ENCODE measurements around the gene CXCL16. TPM values are rescaled to one million over a fixed set of nuclear protein-coding genes. Genes with fewer than 3 reads are reported as not detected.

CXCL16 gene
- total and polyA plus RNA-seq, 2 of the 13 experiments (the other 11 are each of a cell fraction or from before 2014, with no cell fraction given), result 9.4 to 101 TPM

DNA sequence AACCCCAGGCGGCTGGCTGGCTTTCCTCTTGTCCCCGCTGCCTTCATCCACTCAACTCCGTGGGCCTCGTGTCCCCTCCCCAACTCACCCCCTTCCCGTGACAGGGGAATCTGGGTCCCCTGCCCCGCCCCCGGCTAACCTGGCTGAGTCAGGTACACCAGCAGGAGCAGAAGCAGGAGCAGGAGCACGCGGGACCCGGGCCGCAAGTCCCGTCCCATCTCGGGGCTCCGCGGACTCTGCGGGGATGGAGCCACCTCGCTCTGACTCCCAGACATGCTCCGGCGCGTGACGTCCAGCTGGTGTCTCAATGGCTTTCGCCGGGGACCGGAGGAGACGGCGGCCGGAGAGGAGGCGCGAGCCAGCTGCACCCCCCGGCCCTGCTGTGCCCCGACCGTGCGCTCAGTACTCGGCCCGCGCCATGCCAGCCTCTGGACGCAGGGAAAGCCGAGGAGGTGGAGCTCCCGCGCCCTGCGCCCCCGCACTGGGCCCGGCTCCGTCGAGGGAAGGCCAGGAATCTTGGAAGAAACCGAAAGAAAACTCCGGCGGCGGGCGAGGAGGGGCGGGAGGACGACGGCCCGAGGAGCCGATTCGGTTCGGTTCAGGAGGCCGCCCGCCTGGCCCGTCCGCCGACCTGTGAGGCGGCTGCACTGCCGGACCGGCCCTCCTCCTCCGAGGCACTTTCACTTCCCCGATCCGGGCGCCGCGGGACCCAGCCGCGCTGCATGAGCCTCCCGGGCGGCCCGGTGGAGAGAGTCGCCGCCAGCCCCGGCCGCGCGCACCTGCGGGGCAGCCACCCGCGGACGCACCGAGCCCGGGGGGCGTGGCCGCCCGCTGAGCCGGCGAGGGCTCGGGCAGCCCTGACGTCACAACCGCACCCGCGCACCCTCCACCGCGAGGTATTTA is at the start of gene CXCL16, which contains the start of gene ZMYND15 (continued):
- TF ChIP-seq, protein P1, sequence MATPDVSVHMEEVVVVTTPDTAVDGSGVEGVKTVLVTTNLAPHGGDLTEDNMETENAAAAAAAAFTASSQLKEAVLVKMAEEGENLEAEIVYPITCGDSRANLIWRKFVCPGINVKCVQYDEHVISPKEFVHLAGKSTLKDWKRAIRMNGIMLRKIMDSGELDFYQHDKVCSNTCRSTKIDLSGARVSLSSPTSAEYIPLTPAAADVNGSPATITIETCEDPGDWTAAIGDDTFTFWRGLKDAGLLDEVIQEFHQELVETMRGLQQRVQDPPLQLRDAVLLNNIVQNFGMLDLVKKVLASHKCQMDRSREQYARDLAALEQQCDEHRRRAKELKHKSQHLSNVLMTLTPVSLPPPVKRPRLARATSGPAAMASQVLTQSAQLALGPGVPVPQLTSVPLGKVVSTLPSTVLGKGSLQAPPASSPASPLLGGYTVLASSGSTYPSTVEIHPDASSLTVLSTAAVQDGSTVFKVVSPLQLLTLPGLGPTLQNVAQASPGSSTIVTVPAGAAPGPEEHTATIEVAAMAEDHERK (CRISPR knock-in tag; IDR thresholded peaks at IDR 0.05; ENCODE audit: low read depth), result no peak
- TF ChIP-seq KLF16 (CRISPR knock-in tag; IDR thresholded peaks at IDR 0.05), result no peak
- TF ChIP-seq ZNF792 (CRISPR knock-in tag; IDR thresholded peaks at IDR 0.05), result no peak
- no peak for TF ChIP-seq SKI (IDR thresholded peaks at IDR 0.05; ENCODE audit: partially characterized antibody)
- no peak for TF ChIP-seq ZNF747 (CRISPR knock-in tag; IDR thresholded peaks at IDR 0.05; ENCODE audit: borderline replicate concordance)
- TF ChIP-seq THAP11 (CRISPR knock-in tag; IDR thresholded peaks at IDR 0.05), result no peak
- TF ChIP-seq, protein P2, sequence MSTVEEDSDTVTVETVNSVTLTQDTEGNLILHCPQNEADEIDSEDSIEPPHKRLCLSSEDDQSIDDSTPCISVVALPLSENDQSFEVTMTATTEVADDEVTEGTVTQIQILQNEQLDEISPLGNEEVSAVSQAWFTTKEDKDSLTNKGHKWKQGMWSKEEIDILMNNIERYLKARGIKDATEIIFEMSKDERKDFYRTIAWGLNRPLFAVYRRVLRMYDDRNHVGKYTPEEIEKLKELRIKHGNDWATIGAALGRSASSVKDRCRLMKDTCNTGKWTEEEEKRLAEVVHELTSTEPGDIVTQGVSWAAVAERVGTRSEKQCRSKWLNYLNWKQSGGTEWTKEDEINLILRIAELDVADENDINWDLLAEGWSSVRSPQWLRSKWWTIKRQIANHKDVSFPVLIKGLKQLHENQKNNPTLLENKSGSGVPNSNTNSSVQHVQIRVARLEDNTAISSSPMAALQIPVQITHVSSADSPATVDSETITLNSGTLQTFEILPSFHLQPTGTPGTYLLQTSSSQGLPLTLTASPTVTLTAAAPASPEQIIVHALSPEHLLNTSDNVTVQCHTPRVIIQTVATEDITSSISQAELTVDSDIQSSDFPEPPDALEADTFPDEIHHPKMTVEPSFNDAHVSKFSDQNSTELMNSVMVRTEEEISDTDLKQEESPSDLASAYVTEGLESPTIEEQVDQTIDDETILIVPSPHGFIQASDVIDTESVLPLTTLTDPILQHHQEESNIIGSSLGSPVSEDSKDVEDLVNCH (CRISPR knock-in tag; IDR thresholded peaks at IDR 0.05), result no peak
- TF ChIP-seq ZNF101 (CRISPR knock-in tag; IDR thresholded peaks at IDR 0.05; ENCODE audit: borderline replicate concordance, low read depth), result no peak
- TF ChIP-seq, protein P3, sequence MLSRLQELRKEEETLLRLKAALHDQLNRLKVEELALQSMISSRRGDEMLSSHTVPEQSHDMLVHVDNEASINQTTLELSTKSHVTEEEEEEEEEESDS (CRISPR knock-in tag; IDR thresholded peaks at IDR 0.05; ENCODE audit: borderline replicate concordance), result no peak
- TF ChIP-seq, protein P4, sequence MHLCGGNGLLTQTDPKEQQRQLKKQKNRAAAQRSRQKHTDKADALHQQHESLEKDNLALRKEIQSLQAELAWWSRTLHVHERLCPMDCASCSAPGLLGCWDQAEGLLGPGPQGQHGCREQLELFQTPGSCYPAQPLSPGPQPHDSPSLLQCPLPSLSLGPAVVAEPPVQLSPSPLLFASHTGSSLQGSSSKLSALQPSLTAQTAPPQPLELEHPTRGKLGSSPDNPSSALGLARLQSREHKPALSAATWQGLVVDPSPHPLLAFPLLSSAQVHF (CRISPR knock-in tag; IDR thresholded peaks at IDR 0.05), result no peak
- TF ChIP-seq MATR3 (CRISPR knock-in tag; IDR thresholded peaks at IDR 0.05), result no peak
- TF ChIP-seq, protein P5, sequence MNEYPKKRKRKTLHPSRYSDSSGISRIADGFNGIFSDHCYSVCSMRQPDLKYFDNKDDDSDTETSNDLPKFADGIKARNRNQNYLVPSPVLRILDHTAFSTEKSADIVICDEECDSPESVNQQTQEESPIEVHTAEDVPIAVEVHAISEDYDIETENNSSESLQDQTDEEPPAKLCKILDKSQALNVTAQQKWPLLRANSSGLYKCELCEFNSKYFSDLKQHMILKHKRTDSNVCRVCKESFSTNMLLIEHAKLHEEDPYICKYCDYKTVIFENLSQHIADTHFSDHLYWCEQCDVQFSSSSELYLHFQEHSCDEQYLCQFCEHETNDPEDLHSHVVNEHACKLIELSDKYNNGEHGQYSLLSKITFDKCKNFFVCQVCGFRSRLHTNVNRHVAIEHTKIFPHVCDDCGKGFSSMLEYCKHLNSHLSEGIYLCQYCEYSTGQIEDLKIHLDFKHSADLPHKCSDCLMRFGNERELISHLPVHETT (CRISPR knock-in tag; conservative IDR thresholded peaks at IDR 0.05), result peak; percentile 46; the same call in 1 of the 2 replicates

Measured in HepG2 (cell line).